HG02678 (cell line): ENCODE results near the gene PSTPIP1.

ENCODE experiments used
- ATAC-seq: cut with Tn5 transposase; IDR thresholded peaks from one replicate; pipeline ENCODE4 v1.9.1; 2021; ENCODE audit warnings: mild to moderate bottlenecking, moderate library complexity; ENCODE audit not compliant: unreplicated experiment

PSTPIP1 gene

DNA sequence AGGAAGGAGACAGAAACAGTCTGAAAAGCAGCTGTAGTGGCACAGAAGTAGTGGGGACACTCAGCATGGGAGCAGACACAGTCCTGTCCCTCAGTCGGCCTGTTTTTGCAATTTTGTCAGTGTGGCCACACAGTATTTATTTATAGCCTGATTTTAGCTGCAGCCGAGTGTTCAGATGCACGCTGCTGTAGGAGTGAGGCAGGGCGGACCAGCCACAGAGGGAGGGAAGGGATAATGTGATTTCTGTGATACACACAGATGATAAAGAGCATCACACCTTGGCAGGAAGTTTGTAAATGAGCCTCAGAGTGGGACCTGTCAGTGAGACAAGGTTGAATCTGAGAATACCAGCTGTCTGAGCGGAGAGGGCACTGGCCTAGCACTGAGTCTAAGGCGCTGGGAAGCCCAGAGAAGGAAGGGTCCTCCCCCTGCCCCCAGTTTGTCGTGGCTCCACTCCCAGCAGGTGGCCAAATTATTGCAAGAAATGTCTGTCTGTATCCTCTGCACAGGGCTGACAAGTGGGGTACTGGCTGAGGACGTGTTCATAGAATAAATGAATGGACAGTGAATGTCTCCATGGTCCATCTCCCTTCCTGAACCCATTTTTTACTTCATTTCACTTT is 3.8 kb downstream of the PSTPIP1 start:
- no peak for ATAC-seq

GRCh38 chr15:76999996-77000395 is 5.1 kb downstream of the PSTPIP1 start:
- ATAC-seq, result no peak

DNA sequence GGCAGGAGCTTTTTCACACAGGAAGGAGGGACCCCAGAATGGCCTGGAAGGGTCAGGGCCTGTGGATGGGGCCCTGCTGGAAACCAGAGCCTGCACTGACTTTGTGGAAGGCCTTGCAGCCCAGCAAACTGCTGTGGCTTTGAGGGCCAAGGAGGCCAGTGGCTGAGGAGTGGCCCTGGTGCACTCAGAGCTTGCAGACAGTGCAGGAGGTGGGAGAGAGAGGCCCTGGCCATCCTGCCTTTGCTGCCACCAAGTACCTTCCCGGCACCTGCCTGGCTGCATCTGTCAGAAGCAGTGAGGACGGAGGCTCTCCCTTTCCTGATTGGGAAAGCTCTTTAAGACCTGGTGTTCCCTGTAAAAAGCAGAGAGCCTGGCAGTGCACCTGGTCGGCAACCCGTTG is 6.4 kb downstream of the PSTPIP1 start:
- no peak for ATAC-seq

DNA sequence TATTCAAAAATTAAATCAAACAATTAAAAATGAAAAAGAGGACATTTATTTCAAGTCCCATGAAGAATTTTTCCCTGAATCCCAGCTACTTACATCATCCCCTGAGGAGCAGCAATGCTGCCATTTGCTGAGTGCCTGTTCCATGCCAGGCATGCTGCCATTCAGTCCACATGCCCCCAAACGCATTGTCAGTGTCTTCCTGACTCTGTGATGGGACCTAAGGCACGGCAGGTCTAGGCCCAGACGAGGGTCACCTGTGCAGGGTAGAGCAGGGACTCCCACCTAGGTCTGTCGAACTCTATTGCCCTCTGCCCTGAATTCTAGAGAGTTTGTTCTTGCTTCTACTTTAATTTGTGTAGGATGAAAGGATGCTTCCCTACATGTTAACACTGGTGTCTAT is 7.0 kb downstream of the PSTPIP1 start:
- ATAC-seq, result no peak

- ATAC-seq, result peak; percentile 35
These were observed 7.5 kb downstream of the PSTPIP1 start for GRCh38 chr15:77002436-77002835.

DNA sequence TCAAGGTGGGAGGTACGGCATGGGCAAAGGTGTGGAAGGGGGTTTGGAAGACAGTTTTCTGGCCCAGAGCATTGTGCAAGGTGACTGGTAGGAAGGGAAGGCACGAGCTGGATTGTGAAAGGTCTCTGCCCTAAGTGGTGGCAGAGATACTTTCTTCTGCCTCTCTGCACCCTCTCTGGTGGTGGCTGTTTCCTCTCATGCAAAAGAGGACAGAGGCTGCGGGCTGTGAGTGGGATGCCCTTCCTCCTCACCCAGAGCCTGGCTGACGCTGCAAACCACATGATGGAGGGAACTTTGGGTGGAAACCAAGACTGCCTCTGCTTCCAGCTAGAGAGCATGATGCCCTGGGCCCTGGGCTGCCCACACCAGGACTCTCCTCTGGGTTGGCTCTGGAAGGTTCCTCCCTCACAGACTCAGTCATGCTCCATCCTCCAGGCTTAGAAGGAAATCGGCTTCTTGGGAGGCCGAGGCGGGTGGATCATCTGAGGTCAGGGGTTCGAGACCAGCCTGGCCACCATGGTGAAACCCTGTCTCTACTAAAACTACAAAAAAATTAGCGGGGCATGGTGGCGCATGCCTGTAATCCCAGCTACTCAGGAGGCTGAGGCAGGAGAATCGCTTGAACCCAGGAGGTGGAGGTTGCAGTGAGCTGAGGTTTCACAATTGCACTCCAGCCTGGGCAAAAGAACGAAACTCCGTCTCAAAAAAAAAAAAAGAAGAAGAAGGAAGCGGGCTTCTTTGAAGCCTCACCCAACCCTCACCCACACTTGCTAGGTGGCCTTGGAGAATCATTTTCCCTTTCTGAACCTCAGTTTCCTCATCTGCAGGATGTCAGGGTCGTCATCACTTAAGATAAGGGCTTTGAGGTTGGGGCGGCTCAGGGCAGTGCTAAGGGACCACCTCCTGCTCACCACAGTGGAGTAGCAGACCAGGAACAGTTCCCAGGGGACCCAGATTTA is 8.3 kb downstream of the PSTPIP1 start:
- peak; percentile 84 for ATAC-seq

- ATAC-seq, result no peak
These were observed 9.3 kb downstream of the PSTPIP1 start for GRCh38 chr15:77004189-77004588.

GRCh38 chr15:77009176-77009575 is 14.2 kb downstream of the PSTPIP1 start:
- no peak for ATAC-seq

GRCh38 chr15:77009646-77010311 is 14.9 kb downstream of the PSTPIP1 start:
- ATAC-seq, result no peak

DNA sequence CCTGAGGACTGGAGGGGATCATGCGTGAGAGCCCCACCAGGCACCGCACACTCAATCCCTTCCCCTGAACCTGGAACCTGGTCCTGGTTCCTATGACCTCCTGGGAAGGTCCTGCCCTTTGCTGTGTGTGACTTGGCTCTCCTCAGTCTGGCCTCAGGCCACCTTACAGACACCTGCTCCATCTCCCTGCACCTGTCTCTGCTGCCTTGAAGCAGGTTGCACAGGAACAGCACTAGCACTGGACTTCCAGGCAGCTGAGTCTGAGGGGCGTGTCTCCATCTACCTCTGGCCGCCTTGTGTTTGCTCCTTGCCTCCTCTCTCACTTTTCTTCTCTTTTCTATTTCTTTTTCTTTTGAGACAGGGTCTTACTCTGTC is 15.4 kb downstream of the PSTPIP1 start:
- ATAC-seq, result no peak

DNA sequence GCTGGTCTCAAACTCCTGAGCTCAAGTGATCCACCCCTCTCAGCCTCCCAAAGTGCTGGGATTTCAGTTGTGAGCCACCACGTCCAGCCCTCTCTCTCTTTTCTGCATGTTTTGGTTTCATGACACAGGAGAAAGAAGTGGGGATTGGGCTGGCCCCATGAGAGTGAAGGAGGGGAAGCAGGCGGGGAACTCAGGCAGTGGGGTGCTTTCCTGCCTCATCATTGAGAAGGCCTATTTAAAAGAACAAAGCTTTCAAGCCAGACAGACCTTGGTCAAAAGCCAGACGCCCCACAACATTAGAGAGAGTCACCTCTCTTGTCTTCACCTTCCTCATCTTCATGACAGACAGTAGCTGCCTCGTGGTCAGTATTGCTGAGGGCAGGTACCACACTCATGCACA is 15.9 kb downstream of the PSTPIP1 start:
- ATAC-seq, result no peak

GRCh38 chr15:77012117-77012712 is 17.3 kb downstream of the PSTPIP1 start:
- ATAC-seq, result no peak

- ATAC-seq, result peak; percentile 35
These were observed 17.9 kb downstream of the PSTPIP1 start for GRCh38 chr15:77012868-77013267.

- no peak for ATAC-seq
These were observed 18.8 kb downstream of the PSTPIP1 start for GRCh38 chr15:77013776-77014131.

DNA sequence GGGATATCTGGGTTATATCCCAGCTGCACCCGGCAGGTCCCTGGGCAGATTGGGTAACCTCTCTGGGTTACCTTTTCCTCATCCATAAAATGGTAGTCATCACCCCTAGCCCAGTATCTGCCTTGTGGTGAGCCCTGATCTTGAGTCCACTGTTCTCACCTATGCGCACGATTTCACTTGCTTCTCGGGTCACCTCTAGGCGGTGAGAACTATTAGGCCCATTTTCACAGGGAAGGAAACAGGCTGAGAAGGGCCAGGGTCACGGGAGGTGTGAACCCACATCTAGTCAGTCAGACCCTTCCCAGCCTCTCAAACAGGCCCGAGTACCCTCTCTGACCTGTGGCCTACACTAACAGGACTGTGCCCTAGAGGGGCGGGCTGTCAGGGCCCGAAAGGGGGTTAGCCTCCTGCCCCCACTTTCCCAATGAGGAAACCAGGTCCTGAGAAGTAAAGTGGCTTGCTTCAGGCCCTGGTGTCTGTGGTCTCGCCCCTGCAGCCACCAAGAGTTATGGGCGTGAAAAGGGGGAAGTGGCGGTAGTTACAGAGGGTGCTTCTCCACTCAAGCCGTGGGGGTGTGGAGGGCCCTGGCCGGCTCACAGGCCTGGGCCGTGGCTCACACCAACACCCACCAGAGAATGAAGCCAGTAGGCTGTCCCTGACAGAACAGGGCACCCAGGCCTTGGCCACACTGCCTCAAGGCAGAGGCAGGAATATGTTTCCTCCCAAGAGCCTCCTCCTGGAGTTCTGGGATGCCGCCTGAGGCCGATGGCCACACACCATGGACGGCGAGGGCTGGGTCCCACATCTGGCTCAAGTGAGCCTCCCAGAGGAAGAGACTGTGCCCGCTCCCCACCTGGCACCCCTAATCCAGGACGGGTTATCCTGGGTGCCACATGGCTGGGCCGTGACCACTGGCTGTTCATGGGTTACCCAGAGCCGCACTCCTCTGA is 19.5 kb downstream of the PSTPIP1 start:
- ATAC-seq, result peak; percentile 64

DNA sequence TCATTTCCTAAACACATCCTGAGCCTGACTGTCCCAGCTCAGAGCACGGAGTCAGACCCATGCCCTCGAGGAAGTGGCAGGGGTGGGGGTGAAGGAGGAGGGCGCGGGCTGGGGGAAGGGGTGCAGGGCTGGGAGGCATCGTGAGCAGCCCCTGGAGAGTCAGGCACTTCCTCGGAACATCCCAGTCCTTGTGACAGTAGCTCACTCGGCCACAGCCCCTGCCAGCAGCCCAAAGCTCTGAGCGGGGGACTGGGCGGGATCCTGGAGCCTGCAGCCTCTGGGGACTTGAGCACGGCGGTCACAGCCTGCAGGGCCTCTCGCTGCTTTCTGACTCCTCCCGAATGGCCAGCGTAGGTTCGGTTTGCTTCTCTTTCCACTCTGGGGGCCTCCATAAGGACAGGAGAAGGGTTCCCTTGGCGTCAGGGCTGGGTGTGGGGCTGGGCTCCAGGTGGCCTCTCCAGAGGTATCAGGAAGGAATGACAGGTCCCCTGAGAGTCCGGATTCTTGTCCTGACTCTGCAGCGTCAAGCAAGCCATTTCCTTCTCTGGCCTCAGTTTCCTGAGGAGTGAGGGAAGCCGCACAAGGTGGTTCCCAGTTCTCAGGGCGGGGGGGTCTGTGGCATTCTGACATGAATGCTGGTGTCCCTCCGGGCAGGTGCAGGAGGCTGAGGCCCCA is 20.9 kb downstream of the PSTPIP1 start:
- no peak for ATAC-seq

DNA sequence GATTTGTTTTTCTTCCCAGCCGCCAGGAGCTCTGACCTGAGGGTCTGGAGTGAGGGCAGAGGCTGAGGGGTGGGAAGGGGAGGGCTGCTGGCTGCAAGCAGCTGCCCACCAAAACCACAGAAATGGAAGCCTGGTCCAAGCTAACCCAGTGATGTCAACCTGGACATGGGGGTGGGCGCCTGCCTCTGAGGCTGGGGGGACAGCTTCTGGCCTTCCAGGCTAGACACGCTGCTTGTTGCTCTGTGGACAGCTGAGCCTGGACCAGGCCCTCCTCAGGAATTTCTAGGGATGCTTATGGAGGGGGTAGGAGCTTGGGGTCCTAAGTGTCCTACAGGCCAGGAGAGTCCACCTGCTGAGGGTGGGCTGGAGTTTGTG is 21.4 kb downstream of the PSTPIP1 start:
- ATAC-seq, result no peak

DNA sequence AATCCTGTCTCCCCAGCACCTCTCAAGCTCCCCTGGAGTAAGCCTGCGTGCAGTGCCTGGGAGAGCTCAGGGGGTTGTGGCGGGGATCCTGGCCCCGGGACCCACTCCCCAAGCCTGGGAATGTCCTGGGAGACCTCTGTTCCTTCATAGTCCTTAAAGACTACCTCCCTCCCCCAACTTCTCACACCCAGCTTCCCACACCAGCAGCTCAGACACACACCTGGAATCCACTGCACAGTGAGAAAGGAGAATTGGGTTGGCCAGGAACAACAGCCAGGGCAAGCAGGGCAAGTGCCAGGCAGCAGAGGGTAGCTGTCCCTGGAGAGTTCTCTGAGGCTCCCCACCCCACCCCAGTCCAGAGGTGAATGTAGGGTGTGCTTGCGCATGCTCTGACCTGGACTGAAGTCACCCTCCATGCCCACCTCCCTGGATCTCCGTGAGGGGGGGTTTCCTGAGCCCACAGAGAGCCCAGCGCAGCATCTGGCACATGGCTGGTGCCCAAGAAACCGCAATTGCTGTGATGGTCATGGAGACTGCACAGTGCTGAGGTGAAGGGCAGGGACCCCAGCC is 22.2 kb downstream of the PSTPIP1 start:
- ATAC-seq, result no peak
